ENCODE results near the gene KPNB1.
A peak's percentile ranks its signal among the peaks of the same experiment; 100 is the strongest.

The KPNB1 gene

DNA sequence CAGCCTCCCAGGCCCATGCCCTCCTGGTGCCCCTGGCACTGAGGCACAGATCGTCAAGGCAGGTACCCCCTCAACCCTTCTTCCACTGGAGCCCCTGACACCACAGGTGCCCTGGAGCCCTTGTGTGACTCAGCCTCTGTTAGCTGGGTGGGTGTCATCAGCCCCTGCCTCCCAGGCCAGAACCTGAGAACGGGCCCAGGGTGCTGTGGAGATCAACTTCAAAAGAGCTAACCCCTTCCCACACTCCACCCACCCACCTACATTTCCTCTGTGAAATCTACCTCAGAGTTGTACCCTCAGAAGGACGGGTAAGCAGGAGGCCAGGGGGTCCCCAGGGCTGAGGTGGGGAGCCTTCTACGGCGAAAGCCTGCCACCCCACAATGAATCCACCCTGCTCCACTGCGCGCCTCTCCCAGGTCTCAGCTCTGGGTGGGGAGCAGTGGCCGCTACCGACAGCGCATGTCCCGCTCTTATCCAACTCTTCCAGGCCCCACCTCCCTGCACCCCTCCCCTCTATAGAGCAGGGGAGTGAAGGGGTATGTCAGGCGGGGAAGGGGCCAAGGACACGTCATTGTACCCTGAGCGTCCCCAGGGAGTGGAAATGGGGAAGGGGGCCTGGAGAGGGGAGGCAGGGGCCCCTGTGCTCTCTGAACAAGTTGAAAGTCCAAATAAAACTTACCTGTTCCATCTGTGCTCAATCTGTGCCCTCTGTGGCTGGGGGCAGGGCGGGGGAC is 61.8 kb downstream of the KPNB1 start:
- no peak for DNase-seq (ENCODE audit: low spot score)

DNA sequence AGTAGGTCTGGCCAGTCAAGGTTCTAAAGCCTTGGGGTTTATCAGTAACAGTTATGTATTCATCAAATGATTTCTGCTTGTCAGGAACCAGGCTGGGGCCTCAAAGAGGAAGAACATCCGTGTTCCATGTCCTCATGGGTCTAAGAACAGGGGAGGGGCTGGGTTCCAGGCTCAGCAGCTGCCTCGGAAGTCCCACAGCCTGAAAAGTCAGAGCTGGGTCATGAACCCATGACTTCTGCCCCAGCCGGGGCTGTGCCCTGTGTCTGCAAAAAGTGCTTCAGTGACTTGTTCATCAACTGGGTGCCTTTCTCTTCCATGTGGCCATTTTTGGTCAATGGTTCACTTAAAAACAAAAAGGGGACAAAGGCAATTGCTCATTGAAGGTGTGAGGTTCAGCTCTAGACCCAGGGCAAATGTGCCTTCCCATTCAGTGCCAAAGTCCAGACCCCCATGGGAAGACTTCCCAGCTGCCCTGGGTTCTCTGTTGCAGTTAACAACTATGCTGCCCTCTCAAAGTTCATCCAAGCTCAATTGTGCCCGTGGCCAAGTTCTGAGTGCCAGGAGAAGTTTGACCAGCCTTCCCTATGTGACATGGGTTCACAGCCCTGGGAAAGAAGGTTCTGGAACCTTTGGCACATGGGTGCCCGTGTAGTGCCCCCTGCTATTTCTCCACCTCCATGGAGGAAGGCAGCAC is 62.8 kb downstream of the KPNB1 start:
- DNase-seq (ENCODE audit: low spot score) = no peak

DNA sequence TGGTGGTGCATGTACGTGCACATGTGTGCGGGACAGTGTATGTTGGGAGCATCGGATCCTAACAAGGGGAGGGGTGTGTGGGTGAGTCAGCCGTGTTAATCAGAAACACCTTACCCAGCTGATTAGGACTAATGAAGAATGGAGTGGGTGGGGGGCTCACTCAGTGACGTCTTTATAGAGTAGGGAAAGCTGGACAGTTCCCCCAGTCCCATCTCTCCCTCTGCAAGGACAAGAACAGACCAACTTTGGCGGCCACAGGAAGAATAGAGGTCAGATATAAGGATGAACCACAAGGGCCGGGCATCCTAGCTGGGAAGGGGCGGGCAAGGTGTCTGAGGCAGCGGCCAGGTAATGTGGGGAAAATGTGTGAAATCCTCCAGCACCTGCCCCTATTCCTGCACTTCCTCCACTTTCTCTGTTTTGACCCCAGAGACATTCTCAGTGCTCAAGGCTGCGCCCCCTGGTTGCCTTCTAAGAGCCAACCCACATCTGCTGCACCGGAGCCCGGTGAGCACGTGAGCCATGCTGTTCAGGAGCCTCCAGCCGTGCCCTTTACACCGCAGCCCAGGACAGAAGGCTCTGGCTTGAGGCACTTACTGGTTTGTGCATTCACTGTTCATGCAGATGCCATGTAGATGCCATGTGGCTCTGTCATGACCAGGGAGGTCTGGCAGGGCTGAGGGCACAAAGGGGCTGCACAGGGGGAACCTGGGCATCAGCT is 64.4 kb downstream of the KPNB1 start:
- no peak for DNase-seq (ENCODE audit: low spot score)

DNA sequence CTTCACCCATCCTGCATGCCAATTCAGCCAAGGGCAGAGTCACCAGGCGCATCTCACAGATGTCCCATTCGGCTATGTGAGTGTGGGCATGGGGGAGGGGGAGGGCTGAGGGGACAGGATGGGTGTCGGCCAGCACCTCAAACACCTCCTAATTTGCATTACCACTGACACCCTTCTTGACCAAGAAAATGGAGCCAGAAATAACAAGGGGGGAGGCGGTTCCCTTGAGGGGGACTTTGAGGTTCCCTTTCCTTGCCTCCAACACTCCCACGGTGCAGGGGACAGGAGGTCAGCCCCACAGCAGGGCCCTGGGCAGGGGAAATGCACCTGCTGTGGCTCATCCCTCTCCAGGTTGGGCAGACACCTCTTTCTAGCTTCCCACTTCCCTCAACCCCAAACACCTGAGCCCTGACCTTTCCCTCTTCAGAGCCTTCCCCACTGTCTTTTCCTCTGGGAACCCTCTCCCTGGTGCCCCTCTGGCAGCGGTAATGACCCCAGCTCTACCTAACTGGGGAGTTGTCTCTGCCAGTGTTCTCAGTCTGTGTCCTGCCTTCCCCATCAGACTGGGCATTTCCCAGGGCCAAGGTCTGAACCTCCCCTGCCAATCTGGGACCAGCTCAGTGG is 65.2 kb downstream of the KPNB1 start:
- DNase-seq (ENCODE audit: low spot score) = no peak

DNA sequence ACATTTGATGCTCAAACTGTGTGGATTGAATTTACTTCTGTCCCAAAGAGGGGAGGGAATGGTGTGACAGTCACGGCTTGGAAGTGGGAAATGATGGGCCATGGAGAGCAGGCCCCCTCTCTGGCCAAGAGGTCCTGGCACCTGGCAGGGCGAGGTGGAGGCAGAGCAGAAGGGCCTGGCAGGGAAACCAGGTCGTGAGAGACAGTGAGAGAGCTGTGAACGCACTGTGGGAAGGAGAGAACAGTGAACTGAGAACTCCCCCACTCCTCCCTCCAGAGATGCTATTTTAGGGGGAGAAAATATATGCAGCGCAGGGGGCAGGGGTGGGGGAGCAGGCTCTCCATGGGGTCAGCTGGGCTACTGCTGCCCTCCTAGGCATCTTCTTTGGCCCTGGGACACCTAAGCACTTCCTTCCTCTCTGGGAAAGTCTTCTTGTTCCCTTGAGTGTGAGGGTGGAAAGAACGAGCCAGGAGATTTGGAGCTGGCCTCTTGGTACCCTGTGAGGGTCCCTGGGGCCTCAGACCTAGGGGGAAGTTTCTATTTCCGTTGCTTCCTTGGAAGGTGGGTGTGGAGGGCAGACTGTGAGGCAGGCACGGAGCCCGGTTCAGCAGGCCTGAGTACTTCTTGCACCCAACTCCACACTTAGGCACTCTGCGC is 66.1 kb downstream of the KPNB1 start:
- DNase-seq (ENCODE audit: low spot score) = no peak

DNA sequence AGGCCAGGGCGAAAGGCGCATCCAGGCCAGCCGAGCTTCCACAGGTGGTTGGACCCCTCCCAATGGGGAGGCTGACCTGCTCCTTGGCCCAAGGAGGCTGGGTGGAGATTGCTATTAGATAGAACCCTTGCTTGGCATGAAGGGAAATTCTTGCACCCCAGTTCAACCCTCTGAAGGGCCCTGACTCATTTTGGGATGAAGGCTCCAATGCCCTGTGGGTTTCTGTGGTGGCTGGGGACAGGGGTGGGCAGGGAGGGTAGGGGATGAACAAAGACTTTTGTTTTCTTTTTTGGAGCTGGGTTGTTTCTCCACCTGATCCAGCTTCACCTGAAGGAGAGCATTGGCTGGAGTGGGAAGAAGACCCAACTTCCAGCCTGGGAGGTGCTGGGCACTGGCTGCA is 66.7 kb downstream of the KPNB1 start:
- no peak for DNase-seq (ENCODE audit: low spot score)

DNA sequence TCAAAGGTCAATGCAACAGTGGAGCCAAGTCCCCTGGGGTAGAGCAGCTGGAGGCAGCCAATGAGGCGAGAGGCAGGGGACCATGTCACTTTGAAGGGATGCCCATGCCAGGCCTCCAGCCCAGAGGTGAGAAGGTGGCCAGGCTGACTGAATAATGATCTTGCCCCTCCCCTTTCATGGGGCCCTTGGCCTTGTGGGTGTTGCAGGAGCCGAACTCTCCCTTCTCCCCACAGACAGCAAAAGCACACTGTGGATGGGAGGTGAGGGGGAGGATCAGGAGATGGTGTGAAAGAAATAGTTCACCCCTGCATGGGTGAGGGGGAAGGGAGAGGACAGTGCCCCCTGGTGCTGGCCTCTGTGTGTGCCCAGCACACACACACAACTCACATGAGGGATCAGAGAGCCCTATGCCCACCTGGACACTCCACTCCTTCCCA is 67.6 kb downstream of the KPNB1 start:
- DNase-seq (ENCODE audit: low spot score) = peak; percentile 67

DNA sequence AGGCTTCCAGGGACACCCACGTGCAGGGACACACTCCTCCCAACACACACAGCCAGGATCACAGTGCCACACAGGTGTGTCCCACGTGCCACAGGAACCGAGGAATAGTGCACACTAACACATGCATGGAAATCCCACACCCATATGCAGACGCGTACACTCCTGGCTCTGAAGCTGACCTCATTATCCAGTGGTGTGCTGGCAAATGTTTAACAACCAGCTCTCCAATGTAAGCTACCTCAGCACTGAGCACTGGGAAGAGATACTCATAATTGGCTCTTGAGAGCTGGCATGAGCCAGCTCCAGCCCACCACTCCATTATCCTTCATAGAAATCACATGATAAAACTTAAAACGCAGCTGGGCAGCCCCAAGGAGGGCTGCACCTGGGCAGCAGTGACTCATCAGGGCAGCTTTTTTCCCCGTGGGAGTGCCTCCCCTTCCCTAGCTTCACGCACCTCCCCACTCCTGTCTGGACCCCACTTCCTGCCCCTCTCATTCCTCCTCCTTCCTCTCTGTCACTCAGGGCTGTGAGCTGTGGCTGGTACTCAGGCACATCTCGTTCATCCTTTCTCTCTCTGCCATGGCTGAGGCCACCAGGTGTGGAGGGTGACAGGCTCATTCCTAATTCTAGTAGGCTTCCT is 68.4 kb downstream of the KPNB1 start:
- DNase-seq (ENCODE audit: low spot score) = no peak

DNA sequence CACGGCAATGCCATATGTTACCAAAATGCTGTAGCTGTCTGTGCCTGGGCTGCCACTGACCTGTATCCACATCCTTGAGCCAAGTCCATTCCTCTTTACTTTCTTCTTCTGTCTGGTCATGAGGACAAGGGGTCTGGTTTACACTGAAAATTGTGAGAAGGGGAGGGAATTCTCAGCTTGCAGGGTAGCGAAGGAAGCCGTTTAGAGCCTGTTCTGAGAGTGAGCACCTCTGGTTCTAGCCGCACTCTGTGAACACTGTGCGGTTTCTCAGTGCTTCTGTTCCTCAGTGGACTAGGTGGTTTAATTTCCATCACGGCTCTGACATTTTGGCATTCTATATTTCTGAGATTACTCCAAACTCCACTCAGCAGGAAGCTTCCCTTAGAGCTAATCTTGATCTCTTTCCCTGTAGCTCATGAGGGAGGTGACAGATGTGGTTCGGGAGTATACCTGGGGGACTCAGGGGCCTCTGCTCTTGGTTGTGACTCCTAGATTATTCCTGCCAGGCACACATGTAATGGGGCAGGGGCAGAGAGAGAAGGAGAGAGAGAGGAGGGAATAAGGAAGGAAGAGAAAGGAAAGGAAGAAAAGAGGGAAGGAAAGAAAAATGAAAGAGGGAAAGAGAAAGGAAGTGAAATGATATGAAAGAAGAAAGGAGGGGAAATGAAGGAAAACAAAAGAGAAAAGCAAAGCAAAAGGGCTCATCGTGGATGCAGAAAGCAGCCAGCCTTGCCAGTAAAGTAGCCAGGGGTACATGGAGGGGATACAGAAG is 69.1 kb downstream of the KPNB1 start:
- DNase-seq (ENCODE audit: low spot score) = no peak

DNA sequence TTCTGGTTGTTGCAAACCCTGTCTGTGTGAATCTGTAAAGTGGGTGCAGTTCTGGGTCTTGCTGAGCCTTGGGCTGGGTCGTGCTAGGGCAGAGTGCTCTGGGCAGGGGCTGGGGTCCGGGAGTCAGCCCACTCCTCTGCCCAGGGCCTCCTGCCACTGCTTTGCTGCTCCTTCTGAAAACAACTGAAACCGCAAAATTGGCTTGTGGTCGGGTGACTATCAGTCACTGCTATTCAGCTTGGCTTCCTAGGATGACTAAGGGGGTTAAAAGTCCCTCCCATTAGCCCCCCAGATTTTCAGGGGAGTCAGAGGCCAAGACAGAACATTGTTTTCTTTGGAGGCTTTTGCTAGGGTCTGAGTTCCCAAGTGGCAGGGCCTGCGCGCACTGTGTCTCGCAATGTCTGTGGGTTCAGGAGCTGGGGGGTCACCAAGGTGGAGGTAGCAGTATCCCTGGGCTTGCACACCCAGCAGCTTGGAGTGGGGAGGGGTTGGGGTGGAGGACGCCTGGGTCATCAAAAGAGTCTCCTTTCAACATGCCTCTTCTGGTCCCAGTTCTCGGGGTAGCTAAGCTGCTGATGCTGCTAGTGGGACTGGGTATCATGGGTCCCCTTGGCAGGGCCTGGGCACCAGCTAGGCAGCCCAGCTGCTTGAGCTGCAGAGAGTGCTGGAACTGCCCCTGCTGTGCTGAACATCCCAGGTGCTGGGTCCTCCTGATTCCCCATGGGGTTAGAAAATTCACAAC is 69.9 kb downstream of the KPNB1 start:
- DNase-seq (ENCODE audit: low spot score) = no peak

DNA sequence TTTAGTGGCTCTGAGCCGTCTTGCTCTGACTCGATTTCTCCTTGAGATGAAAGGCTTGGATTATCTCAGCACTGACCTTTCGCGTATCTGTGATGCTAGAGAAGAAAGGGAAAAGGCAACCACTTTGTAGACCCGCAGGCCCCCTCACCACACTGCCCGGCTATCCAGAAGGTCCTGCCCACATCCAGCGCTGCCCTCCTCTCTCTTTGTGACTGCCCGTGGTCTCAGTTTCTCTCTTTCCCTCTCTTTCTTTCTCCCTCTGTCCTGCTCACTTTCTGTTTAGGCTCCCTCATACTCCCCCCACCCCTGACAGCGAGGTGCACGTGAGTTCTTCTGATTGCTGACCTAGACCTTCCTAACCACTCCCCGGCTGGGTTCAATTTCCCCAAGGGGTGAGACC is 70.5 kb downstream of the KPNB1 start:
- no peak for DNase-seq (ENCODE audit: low spot score)

DNA sequence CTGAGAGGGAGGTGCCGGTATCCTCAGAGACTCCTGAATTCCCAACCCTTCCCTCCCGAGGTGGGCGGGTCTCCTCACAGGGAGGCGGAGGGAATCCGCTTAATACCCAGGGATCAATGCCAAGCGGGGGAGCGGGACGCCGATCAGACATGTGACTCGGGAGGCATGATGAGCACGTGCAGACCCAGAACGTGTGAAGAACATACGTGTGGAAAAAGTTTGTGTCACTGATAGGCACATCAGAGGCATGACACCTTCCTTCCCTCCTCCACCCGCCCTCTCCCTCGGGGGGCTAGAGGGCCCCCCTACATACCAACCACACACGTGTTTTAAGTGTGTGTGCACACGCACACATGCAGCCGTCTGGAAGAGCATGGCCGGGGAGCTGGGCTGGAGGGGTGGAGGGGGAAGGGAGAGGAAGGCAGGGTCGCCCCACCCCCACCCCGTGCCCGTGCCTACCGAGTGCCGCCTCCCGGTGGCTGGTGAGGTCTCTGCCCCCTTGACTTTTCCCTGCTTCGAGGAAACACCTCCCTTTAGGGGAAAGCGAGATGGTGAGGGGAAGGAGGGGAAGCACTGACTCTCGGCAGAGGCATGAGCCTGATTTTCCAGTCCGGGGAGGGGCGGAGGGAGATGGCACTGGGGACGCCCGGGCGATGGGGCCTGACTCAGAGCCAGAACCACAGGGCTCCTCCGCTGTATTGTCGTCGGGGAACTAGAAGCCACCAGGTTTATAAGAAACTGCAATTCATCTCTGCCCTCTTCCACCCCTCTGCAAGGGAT is 71.2 kb downstream of the KPNB1 start:
- DNase-seq (ENCODE audit: low spot score) = peak; percentile 72

DNA sequence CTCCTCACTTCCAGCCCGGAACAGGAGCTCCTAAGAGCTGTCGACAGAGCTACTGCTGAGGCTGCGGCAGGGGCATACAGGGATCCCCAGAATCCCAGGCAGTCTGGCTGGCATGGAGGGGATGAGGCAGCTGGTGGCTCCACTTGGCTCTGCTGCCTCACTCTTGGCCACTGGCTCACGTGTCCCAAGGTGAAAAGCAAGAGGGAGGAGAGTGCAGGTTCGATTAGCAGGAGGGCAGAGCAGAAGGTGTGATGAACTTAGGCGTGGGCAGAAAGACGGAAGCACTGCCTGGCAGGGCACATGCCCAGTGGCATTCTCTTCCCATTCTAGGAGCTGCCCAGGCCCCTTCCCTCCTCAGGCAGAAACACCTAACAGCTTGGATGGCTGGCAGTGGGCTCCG is 72.0 kb downstream of the KPNB1 start:
- DNase-seq (ENCODE audit: low spot score) = no peak

DNA sequence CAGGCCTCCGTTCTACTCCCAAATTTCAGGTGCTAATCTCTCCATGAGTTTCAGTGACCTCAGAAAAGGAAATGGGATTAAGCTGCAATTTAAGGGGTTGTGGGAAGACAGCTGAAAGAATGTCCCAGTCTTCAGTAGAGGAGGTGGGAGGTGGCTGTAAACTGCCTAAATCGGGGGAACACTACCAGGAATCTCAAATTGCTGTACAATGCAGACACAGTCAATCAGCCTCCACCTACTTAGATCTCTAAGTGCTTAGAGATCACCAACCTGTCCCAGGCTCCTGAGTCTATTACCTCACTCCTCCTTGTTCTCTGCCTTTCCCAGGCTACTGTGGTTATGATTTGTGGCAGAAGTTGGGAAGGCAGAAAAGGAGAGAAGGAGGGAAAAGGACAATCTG is 75.0 kb downstream of the KPNB1 start:
- no peak for DNase-seq (ENCODE audit: low spot score)

DNA sequence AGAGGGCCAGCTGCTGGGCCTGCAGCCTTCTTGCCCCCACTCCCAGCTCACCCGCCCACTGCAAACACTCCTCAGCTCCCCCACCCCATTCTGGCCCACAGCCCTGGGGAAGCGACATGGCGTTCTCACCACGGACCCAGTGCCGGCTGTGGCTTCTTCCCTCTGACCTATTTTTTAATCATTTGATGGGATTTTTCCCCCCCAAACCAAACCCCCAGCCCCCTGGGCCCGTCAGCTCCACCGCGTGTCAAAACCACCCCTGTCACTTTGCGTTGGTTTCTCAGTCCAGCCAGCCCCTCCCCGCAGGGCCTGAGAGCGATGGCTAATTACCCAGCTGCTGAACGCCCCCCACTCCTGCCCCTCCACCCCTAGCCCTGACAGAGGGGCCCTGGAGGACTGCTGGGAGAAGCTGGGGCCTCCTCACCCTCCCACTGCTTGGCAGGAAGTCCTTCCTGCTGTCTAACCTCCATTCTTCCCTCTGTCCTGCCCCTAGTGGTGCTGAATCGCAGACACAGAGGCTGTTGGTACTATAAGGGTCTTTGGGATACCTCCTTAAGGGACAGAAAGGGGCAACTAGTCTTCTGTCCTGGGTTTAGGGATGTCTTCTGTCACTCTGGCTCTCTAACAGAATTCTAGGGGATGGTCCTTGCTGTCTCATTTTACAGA is 75.9 kb downstream of the KPNB1 start:
- DNase-seq (ENCODE audit: low spot score) = no peak

DNA sequence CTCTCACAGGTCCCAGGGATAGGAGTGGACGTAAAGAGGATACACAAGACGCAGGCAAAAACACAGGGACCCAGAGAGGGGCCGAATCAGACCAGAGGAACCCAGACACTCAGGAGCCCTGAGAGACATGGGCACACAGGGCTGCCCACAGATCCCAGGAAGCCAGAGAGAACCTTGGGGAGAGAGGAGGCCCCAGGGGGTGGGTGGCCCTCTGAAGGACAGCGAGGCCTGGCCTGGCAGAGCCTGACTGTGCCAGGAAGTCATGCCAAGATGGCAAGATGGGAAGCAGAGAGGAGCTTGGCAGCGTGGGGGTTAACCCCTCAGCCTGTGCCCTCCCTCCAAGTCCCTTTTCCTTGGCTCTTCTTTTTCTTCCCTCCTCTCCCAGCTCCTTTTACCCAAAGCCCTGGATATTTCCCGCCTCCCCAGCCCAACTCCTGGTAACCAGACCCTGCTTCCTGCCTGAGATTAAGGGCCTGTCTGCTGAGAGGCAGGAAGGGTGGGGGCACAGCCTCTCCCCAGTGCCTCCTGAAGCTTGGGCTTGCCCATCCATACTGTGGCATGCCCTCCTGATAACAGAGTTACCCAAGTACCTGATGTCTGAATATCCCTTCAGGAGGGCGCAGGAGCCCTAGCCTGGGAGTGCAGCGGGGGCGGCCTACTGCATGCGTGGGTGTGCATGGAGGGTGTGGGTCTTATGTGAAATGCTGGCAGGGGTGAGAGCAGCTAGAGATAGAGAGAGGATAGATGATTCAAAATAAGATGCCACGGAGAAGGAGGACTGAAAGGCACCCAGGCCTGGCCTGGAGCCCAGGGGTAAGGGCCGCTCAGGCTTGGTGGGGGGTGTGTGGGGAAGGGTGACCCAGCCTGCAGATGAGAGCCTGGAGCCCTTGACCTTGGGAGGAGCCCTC is 77.3 kb downstream of the KPNB1 start:
- DNase-seq (ENCODE audit: low spot score) = no peak

DNA sequence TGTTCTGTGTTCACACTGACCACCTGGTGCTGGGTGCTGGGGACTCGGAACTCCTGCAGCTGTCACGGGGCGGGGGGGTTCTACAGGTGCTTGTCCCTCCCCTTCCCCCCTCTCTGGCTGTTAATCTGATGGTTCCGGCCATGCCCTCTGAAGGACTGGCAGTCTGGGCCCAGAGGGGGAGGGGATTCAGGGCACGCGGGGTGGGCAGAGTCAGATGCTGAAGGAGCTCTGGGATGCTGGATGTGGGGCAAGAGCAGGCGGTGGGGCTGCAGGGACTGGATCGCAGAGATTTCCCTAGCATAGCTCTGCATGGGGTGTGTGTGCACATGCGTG is 78.0 kb downstream of the KPNB1 start:
- DNase-seq (ENCODE audit: low spot score) = no peak

Measured in D341Med (cell line).